SU-DHL-6 (cell line): ENCODE data around the gene TRIM38.

Experiments
- H2AFZ ChIP-seq: fragments of 200-600 bp; sonication (generic); 2 replicates; pipeline ENCODE4 v1.6.1; 2014; ENCODE audit warnings: low read depth, mild to moderate bottlenecking, moderate library complexity, mixed read lengths, antibody characterized with exemption, low read length; ENCODE audit not compliant: severe bottlenecking
- H3F3A ChIP-seq: fragments of 200-600 bp; shearing (Covaris generic); 2 replicates; pipeline ENCODE4 v1.6.0; 2016; ENCODE audit warnings: antibody characterized with exemption, mild to moderate bottlenecking; ENCODE audit not compliant: insufficient read depth
- H3K27ac ChIP-seq: fragments of 200-600 bp; sonication (generic); 2 replicates; pipeline ENCODE4 v1.5.1; 2016; ENCODE audit warnings: low read depth, mild to moderate bottlenecking, low read length, moderate library complexity, mixed read lengths
- H3K27me3 ChIP-seq: fragments of 200-600 bp; sonication (generic), shearing (Covaris generic); 2 replicates; pipeline ENCODE4 v1.6.0; 2014; ENCODE audit warnings: mild to moderate bottlenecking, low read length
- H3K36me3 ChIP-seq: fragments of 200-600 bp; sonication (generic); 2 replicates; pipeline ENCODE4 v1.6.1; 2014; ENCODE audit warnings: mild to moderate bottlenecking, low read length, mixed read lengths
- H3K4me2 ChIP-seq: fragments of 300-600, 200-600 bp; shearing (Covaris generic), sonication (generic); 2 replicates; pipeline ENCODE4 v1.6.0; 2014; ENCODE audit warnings: low read length, low read depth, mild to moderate bottlenecking; ENCODE audit not compliant: poor library complexity, severe bottlenecking
- H3K4me3 ChIP-seq: fragments of 200-600 bp; sonication (generic); 2 replicates; pipeline ENCODE4 v1.5.1; 2014; ENCODE audit warnings: antibody characterized with exemption, low read length, mild to moderate bottlenecking, mixed read lengths; ENCODE audit not compliant: insufficient read depth, poor library complexity, severe bottlenecking
- H3K79me2 ChIP-seq: fragments of 200-600 bp; sonication (generic); 2 replicates; pipeline ENCODE4 v1.6.1; 2014; ENCODE audit warnings: mild to moderate bottlenecking, low read length, moderate library complexity; ENCODE audit not compliant: insufficient read depth
- H3K9ac ChIP-seq: fragments of 200-600 bp; sonication (generic); 2 replicates; pipeline ENCODE4 v1.7.0; 2014; ENCODE audit warnings: mild to moderate bottlenecking, low read length
- H3K9me2 ChIP-seq: fragments of 200-600 bp; sonication (generic); replicated peaks from 2 replicates; pipeline ENCODE4 v1.6.1; 2014; ENCODE audit warnings: low read length; ENCODE audit not compliant: insufficient read depth
- H3K9me3 ChIP-seq: fragments of 200-600 bp; sonication (generic); 2 replicates; pipeline ENCODE4 v1.6.1; 2014; ENCODE audit warnings: low read length, mixed read lengths; ENCODE audit not compliant: insufficient read depth
- H4K20me1 ChIP-seq: fragments of 200-600 bp; sonication (generic); 2 replicates; pipeline ENCODE4 v1.6.1; 2014; ENCODE audit warnings: low read depth, mild to moderate bottlenecking, antibody characterized with exemption, low read length, moderate library complexity, mixed read lengths
- EZH2phosphoT487 ChIP-seq: fragments of 200-600 bp; sonication (generic), shearing (Covaris generic); conservative IDR thresholded peaks from 2 replicates; pipeline ENCODE4 v1.6.1; 2018; ENCODE audit warnings: mild to moderate bottlenecking, antibody characterized with exemption, low read length, moderate library complexity, mixed read lengths
- TF ChIP-seq, protein P1 (sequence below): fragments of 200-600 bp; sonication (generic); IDR thresholded peaks from one replicate; pipeline ENCODE4 v1.5.1; 2017; ENCODE audit warnings: antibody characterized with exemption, mild to moderate bottlenecking, low read length, moderate library complexity; ENCODE audit not compliant: insufficient read depth, poor library complexity, severe bottlenecking

The TRIM38 gene

DNA sequence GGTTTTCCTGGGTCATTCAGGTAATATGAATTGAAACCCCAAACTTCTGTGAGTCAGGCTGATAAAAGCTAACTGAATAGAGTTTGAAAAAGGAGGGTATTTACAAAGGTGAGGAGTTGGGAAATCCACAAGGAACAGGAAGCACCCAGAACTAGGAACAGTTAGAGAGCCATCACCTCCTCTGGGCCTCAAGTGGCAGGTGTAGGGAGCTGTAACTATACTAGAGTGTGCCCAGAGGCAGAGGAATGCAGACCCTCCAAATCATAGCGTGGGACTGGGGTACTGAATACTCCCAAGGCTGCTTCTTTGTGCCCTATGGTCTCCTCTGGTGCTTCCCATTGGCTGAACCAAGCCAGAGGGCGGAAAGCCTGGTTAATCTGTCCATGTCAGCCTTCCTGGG is 18.3 kb downstream of the TRIM38 start:
- Histone ChIP-seq H3K9me3 (no peaks in the 10 kb centered on the region), H3K4me3 (no peak overlapping the region), H3K27ac (no peak overlapping the region), H2AFZ (no peak overlapping the region), H3K27me3 (no peaks in the 10 kb centered on the region), H3K36me3 (peaks cover 74% of the 10 kb centered on the region), H4K20me1 (no peaks in the 10 kb centered on the region; the same call in 1 of the 2 replicates), H3K79me2 (no peaks in the 10 kb centered on the region), H3F3A (peaks cover 8% of the 10 kb centered on the region; the same call in 1 of the 2 replicates), H3K9me2 (no peaks in the 10 kb centered on the region), H3K9ac (no peak overlapping the region), H3K4me2 (no peak overlapping the region)
- TF ChIP-seq, protein P1, sequence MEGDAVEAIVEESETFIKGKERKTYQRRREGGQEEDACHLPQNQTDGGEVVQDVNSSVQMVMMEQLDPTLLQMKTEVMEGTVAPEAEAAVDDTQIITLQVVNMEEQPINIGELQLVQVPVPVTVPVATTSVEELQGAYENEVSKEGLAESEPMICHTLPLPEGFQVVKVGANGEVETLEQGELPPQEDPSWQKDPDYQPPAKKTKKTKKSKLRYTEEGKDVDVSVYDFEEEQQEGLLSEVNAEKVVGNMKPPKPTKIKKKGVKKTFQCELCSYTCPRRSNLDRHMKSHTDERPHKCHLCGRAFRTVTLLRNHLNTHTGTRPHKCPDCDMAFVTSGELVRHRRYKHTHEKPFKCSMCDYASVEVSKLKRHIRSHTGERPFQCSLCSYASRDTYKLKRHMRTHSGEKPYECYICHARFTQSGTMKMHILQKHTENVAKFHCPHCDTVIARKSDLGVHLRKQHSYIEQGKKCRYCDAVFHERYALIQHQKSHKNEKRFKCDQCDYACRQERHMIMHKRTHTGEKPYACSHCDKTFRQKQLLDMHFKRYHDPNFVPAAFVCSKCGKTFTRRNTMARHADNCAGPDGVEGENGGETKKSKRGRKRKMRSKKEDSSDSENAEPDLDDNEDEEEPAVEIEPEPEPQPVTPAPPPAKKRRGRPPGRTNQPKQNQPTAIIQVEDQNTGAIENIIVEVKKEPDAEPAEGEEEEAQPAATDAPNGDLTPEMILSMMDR = no peak
- no peak for TF ChIP-seq EZH2phosphoT487

DNA sequence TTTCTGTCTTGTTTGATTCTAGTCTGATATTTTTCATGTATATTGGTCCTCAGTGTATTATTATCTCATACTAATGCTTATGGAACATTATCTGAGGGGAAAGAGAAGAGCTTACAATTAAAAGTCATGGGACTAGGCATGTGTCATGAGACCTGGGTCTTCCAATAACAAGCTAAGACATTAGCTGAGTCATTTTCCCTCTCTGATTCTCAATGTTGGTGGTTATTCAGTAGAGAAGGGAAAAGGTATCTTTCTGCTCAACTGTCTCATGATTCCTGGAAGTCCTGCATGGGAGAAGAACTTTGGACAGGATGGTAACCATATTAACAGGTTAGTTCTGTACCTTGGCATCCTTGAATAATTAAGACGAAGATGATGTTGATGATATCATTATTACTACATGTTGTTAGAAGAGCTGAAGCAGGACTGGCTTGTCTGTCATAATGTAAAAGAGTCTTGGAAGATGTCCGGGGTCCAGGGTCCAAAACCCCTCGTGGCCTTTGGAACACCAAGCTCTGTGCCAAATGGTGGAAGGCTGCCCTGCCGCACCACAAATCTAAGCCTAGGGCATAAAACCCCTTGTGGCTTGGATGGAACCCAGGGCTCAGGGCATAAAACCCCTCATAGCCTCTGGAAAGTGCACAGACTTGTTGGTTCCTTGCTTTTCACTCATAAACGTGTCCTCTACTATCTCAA is 19.1 kb downstream of the TRIM38 start:
- no peak overlapping the region for H3K4me3 ChIP-seq
- TF ChIP-seq EZH2phosphoT487 = no peak
- TF ChIP-seq, protein P1 = no peak
- H3K9ac ChIP-seq = no peak overlapping the region
- no peak overlapping the region for H3K27ac ChIP-seq
- H3F3A ChIP-seq = peaks cover 15% of the 10 kb centered on the region
- no peaks in the 10 kb centered on the region for H3K27me3 ChIP-seq
- no peaks in the 10 kb centered on the region for H3K79me2 ChIP-seq
- no peak overlapping the region for H3K4me2 ChIP-seq
- H3K9me3 ChIP-seq = no peaks in the 10 kb centered on the region
- no peaks in the 10 kb centered on the region; the same call in 1 of the 2 replicates for H4K20me1 ChIP-seq
- peaks cover 66% of the 10 kb centered on the region for H3K36me3 ChIP-seq
- H3K9me2 ChIP-seq = no peaks in the 10 kb centered on the region
- H2AFZ ChIP-seq = no peak overlapping the region

DNA sequence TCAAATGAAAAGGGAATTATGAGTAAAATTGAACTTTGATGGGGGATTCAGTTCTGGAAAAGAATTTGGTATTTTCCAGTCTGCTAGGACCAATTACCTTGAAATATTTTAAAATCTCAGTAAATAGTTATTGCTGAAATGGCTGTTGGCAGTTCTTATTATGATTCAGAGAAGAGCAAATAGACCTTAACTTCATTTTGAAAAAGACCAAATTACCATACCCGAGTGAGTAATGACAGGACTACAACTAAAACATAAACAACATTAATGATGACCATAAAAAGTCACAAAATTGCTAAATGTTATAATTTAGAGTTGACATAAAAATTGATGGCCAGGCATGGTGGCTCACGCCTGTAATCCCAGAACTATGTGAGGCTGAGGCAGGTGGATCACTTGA is 21.7 kb downstream of the TRIM38 start:
- H3K9me3 ChIP-seq = no peaks in the 10 kb centered on the region

More for the DNA sequence above, 21.7 kb downstream of the TRIM38 start:
- Histone ChIP-seq H3K4me2 (no peak overlapping the region), H3K27ac (no peak overlapping the region), H4K20me1 (no peaks in the 10 kb centered on the region), H3K9me2 (no peaks in the 10 kb centered on the region), H3K4me3 (no peak overlapping the region), H3F3A (peaks cover 31% of the 10 kb centered on the region), H3K36me3 (peaks cover 53% of the 10 kb centered on the region; the same call in 1 of the 2 replicates), H2AFZ (no peak overlapping the region), H3K27me3 (no peaks in the 10 kb centered on the region), H3K79me2 (no peaks in the 10 kb centered on the region), H3K9ac (no peak overlapping the region)
- TF ChIP-seq EZH2phosphoT487 = no peak
- TF ChIP-seq, protein P1 = no peak
